ENCODE data around the gene TEKT2. TPM values are rescaled to one million over a fixed set of nuclear protein-coding genes. Genes with fewer than 3 reads are reported as not detected.
A peak's percentile ranks its signal among the peaks of the same experiment; 100 is the strongest.

The TEKT2 gene
- polyA plus RNA-seq, 1 experiment, result 0.10 TPM

- no peaks in the 10 kb centered on the region for H3K27me3 ChIP-seq (ENCODE audit: control insufficient read depth, insufficient read depth, low read length)
- TF ChIP-seq, protein P1, sequence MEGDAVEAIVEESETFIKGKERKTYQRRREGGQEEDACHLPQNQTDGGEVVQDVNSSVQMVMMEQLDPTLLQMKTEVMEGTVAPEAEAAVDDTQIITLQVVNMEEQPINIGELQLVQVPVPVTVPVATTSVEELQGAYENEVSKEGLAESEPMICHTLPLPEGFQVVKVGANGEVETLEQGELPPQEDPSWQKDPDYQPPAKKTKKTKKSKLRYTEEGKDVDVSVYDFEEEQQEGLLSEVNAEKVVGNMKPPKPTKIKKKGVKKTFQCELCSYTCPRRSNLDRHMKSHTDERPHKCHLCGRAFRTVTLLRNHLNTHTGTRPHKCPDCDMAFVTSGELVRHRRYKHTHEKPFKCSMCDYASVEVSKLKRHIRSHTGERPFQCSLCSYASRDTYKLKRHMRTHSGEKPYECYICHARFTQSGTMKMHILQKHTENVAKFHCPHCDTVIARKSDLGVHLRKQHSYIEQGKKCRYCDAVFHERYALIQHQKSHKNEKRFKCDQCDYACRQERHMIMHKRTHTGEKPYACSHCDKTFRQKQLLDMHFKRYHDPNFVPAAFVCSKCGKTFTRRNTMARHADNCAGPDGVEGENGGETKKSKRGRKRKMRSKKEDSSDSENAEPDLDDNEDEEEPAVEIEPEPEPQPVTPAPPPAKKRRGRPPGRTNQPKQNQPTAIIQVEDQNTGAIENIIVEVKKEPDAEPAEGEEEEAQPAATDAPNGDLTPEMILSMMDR (IDR thresholded peaks at IDR 0.05; ENCODE audit: insufficient read depth, low read depth, low read length), result no peak
- no peak overlapping the region for H3K4me3 ChIP-seq (ENCODE audit: low read depth, low read length)
- peaks cover 29% of the 10 kb centered on the region for H3K36me3 ChIP-seq (ENCODE audit: control insufficient read depth, insufficient read depth, low read length)
- DNase-seq (ENCODE audit: low read depth), result no peak
- ChIA-PET CTCF (interaction anchor here (2.2 to 17.9 kb wide), 2 partner anchors 39 to 94 kb away, joined by 25 to 382 read pairs; no protein-coding TSS in a partner anchor), POLR2A (no interaction called here)
Measured at GRCh38 chr1:36093929-36094328, 10.0 kb downstream of the TEKT2 start.

DNA sequence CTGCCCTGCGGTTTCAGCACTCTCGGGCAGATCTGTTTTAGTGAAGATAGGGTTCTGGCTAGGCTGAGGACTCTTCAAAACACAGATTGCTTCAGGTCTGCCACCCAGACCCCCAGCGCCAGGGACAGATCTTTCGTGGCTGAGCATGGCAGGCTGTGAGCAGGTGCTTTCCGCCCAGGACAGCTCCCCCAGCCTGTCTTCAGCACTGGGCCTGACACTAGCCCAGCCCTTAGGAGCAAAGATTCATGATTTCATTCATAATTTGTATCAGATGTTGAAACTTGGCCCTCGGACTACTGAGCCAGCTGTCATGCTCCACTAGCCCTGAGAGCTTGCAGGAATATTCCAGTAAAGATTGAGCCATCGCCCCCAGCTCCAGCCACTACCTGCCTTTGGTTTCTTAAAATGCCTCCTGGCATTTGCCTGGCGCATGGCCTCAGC, 10.7 kb downstream of the TEKT2 start:
- Histone ChIP-seq H3K36me3 (ENCODE audit: control insufficient read depth, insufficient read depth, low read length) (peaks cover 29% of the 10 kb centered on the region), H3K4me3 (ENCODE audit: low read depth, low read length) (no peak overlapping the region), H3K27me3 (ENCODE audit: control insufficient read depth, insufficient read depth, low read length) (no peaks in the 10 kb centered on the region)
- ChIA-PET POLR2A (no interaction called here), CTCF (interaction anchor here (0.9 to 17.9 kb wide), 4 partner anchors 12 to 94 kb away, joined by 4 to 382 read pairs (median 14); no protein-coding TSS in a partner anchor)
- no peak for DNase-seq (ENCODE audit: low read depth)
- TF ChIP-seq, protein P1 (IDR thresholded peaks at IDR 0.05; ENCODE audit: insufficient read depth, low read depth, low read length), result no peak

GRCh38 chr1:36095760-36096405, 12.0 kb downstream of the TEKT2 start:
- Histone ChIP-seq H3K4me3 (ENCODE audit: low read depth, low read length) (no peak overlapping the region), H3K36me3 (ENCODE audit: control insufficient read depth, insufficient read depth, low read length) (peaks cover 29% of the 10 kb centered on the region), H3K27me3 (ENCODE audit: control insufficient read depth, insufficient read depth, low read length) (no peaks in the 10 kb centered on the region)
- ChIA-PET CTCF (interaction anchor here (1.3 to 17.9 kb wide), 9 partner anchors 11 to 189 kb away, joined by 3 to 382 read pairs (median 9); partner anchors contain the start of genes THRAP3 and TRAPPC3), POLR2A (no interaction called here)
- TF ChIP-seq, protein P1 (IDR thresholded peaks at IDR 0.05; ENCODE audit: insufficient read depth, low read depth, low read length), result no peak
- DNase-seq (ENCODE audit: low read depth), result no peak

DNA sequence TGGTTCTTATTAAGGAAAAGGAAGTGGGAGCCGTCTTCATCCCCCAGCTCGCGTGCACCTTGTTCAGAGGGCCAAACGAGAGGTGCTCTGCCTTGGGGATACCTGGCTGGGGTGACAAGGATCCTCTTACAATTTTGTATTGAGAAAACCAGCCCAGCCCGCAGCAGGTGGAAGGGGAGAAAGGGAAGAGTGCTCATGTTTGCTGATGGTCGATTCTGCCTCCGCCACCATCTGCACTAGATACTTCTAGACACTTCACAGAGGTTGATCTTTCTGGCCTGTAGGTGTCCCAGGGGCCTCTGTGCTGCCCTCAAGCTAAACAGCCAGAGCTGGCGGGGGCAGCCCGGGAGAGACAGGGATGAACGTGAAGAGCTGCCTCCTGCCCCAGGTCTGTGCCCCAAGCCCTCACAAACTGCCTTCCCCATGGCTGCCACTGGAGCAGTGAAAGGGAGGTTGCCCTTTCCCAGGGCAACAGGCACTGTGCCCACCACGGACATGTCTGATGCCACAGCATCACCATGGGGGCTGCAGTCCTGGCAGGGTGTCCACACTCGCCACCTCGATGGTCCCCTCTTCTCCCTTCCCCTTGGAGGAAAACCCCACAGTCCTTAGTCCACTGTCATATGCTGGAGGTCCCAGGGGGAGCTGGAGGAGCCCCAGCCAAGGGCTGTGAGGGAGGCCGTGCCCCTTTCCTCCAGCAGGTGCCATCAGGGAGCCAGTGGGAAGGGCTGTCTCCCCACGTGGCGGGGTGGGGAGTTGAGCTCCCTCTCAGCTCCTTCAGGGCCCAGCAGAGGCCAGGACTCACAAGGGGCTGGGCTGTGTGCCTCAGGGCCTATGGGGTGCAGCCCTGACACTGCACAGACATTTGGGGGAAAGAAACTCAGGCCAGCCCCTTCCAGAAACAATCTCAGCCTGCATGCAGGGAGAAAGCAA, 12.9 kb downstream of the TEKT2 start:
- DNase-seq (ENCODE audit: low read depth), result no peak
- ChIA-PET CTCF (interaction anchor here (0.6 to 17.9 kb wide), 11 partner anchors 16 to 188 kb away, joined by 3 to 382 read pairs (median 4); partner anchors contain the start of genes THRAP3 and TRAPPC3), POLR2A (interaction anchor here (0.5 kb wide), 1 partner anchor 313 kb away, joined by 3 read pairs; no protein-coding TSS in a partner anchor)
- Histone ChIP-seq H3K27me3 (ENCODE audit: control insufficient read depth, insufficient read depth, low read length) (no peaks in the 10 kb centered on the region), H3K4me3 (ENCODE audit: low read depth, low read length) (no peak overlapping the region), H3K36me3 (ENCODE audit: control insufficient read depth, insufficient read depth, low read length) (peaks cover 27% of the 10 kb centered on the region)
- TF ChIP-seq, protein P1 (IDR thresholded peaks at IDR 0.05; ENCODE audit: insufficient read depth, low read depth, low read length), result peak; percentile 42
